Right lobe of liver (tissue), 4 donors: ENCODE results near the gene BTF3L4.

Source experiments
- POLR2A ChIP-seq: fragments of 450-650 bp; IDR thresholded peaks from one replicate; pipeline ENCODE4 v1.6.1; 2017; ENCODE audit warnings: antibody characterized with exemption, mild to moderate bottlenecking
- TF ChIP-seq, protein P1 (sequence below), 4 donors: fragments of 200-600 bp in 3 of 4; fragments of 450-650 bp in 1 of 4; IDR thresholded peaks; one replicate each; pipeline versions ENCODE4 v1.5.1 to v1.8.0; 2016 to 2022; ENCODE audit warnings: antibody characterized with exemption in 4 of 4, mild to moderate bottlenecking in 2 of 4
- donor health status: DM: no; HTN: no; CAD: no.
- donor health status: DM: no; HTN: no; CAD: no.
- donor health status: DM: no; HTN: yes; CAD: no.

- TF ChIP-seq, protein P1, sequence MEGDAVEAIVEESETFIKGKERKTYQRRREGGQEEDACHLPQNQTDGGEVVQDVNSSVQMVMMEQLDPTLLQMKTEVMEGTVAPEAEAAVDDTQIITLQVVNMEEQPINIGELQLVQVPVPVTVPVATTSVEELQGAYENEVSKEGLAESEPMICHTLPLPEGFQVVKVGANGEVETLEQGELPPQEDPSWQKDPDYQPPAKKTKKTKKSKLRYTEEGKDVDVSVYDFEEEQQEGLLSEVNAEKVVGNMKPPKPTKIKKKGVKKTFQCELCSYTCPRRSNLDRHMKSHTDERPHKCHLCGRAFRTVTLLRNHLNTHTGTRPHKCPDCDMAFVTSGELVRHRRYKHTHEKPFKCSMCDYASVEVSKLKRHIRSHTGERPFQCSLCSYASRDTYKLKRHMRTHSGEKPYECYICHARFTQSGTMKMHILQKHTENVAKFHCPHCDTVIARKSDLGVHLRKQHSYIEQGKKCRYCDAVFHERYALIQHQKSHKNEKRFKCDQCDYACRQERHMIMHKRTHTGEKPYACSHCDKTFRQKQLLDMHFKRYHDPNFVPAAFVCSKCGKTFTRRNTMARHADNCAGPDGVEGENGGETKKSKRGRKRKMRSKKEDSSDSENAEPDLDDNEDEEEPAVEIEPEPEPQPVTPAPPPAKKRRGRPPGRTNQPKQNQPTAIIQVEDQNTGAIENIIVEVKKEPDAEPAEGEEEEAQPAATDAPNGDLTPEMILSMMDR (IDR thresholded peaks at IDR 0.05): no peak
- TF ChIP-seq POLR2A: no peak
These were observed 3.2 kb downstream of the BTF3L4 start for GRCh38 chr1:52059321-52059720.
